Fibroblast of lung (primary cell): Measurements from ENCODE around the gene RASSF9.

Experiments
- EZH2 ChIP-seq: IDR thresholded peaks from 2 replicates; pipeline ENCODE4 v1.5.1; 2012; ENCODE audit warnings: low read length, control low read depth, mild to moderate bottlenecking; ENCODE audit errors: missing control alignments
- TF ChIP-seq, protein P1 (sequence below), 2 donors: IDR thresholded peaks in 1 of 2; conservative IDR thresholded peaks in 1 of 2; 1 replicate in 1 of 2; 2 replicates in 1 of 2; pipeline ENCODE4 v1.5.1; 2011 to 2012; ENCODE audit warnings: low read length in 2 of 2, control low read depth in 1 of 2, inconsistent platforms in 1 of 2, low read depth in 1 of 2, mild to moderate bottlenecking in 1 of 2

DNA sequence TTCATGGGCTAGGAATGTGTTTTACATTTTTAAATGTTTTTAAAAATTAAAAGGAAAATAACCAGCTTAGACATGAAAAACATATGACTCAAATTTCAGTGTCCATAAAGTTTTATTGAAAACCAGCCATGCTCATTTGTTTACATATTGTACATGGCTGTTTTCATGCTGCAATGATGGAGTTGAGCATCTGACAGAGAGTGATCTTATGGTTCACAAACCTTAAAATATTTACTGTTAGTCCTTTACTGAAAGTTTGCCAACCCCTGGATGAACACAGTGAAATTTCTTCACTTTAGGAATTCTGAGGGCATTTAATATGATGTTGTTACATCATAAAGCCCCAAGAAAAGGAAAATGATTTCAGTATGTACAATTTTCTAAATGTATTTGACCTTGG is 16.1 kb downstream of the RASSF9 start:
- TF ChIP-seq, protein P1, sequence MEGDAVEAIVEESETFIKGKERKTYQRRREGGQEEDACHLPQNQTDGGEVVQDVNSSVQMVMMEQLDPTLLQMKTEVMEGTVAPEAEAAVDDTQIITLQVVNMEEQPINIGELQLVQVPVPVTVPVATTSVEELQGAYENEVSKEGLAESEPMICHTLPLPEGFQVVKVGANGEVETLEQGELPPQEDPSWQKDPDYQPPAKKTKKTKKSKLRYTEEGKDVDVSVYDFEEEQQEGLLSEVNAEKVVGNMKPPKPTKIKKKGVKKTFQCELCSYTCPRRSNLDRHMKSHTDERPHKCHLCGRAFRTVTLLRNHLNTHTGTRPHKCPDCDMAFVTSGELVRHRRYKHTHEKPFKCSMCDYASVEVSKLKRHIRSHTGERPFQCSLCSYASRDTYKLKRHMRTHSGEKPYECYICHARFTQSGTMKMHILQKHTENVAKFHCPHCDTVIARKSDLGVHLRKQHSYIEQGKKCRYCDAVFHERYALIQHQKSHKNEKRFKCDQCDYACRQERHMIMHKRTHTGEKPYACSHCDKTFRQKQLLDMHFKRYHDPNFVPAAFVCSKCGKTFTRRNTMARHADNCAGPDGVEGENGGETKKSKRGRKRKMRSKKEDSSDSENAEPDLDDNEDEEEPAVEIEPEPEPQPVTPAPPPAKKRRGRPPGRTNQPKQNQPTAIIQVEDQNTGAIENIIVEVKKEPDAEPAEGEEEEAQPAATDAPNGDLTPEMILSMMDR (conservative IDR thresholded peaks at IDR 0.05 in 1 of 2, IDR thresholded peaks at IDR 0.05 in 1 of 2; ENCODE audit: low read depth in 1 of 2, low read length in 2 of 2), result no peak
- no peak for TF ChIP-seq EZH2
